Measurements from ENCODE around the gene IFT88.

IFT88 gene

DNA sequence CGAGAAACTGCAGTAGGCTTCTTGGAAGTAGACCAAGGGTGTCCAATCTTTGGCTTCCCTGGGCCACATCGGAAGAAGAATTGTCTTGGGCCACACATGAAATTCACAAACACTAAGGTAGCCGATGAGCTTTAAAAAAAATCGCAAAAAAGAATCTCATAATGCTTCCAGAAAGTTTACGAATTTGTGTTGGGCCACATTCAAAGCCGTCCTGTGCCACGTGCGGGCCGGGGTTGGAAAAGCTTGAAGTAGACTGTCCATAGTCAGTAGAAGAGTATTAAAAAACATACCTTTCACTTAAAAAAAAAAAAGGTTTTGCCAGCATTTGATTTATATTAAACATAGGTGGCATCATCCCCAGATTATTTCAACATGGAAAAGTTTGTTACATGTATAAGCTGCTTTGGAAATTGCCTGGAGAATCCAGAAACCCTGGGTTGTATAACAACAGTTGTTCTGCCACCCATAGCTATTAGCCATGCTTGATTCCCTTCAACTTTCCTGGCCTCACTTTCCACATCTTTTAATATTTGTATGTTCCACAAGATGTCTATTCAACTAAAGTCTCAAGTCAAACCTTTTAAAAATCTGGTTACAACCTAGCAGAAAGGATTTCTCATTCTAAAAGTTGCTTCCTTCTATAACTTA lies 1.0 kb downstream of the IFT88 start:
- DNase-seq: no peak

DNA sequence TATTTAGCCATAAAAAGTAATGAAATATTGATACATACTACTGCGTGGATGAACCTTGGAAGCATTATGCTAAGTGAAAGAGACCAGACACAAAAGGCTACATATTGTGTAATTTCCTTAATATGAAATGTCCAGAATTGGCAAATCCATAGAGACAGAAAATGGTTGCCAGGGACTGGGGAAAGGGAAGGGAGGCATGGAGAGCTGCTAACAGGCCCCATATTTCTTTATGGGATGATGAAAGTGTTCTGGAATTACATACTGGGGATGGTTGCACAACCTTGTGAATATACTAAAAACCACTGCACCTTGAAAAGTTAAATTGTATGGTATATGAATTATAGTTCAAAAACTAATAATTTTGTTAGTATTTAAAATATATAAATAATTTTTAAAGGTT lies 3.6 kb downstream of the IFT88 start:
- DNase-seq: no peak

DNA sequence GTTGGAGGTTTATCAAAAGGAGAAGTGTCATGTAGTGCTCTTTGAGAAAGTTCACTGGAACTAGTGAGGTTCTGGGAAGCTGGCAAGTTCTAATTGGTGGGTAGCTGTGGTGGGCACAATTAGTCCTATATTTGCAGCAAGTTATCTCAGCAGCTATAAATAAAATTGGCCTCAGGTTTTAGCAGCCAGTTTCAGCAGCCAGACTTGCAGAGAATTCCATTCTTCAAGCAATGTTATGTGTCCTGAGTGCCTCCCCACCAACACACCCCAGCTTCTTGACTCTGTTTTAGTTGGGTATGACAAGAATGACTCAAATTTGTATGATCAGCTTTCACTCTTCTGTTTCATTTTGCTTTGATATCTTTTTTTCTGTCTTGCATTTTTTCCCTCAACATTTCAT lies 4.7 kb downstream of the IFT88 start:
- no peak for DNase-seq

DNA sequence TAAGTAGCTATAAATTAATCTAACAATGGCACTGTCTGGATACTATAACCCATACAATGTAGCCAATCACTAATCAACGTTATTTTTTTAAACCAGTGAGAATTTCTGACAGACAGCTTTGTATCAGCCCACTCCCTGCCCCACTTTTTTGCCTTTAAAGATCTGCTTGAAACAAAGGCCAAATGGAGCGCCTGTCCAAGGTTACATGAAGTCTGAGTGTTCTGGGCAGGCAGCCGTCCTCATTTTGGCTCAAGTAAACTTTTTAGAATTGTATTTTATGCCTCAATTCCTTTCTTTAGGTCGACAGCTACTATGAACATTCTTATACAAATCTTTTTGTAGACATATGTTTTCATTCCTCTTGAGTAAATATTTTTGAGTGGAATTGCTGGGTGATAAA lies 6.2 kb downstream of the IFT88 start:
- no peak for DNase-seq

DNA sequence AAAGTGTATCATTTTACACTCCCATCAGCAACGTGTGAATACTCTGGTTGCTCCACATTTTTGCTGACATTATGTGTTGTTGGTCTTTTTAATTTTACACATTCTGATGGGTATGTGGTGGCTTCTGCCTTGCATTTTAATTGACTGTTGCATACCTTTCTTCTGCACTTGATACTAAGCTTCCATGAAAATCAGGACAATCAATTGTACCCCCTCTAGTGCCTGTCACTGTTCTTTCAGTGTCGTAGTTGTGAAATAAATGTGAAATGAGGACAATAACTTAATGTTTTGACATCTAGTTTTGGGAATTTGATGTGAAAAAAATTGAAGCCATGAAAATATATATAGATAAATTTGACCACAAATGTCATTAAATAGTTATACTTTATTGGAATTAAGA lies 6.7 kb downstream of the IFT88 start:
- DNase-seq: no peak

DNA sequence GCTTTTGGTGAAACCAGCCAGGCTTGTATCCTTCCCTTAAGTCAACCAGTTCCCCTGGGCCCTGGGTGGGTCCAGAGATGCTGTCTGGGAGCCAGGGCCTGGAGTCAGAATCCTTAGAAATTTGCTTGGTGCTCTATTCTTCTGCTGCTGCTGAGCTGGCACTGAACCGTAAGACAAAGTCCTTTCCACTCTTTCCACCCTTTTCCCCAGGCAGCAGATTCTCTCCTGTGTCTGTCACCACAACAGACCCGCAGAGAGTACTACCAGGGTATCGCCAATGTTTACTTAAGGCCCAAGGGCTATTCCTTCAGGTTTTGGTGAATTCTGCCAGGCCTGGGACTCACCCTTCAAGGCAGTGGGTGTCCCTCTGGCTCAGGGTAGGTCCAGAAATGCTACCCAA lies 12.2 kb downstream of the IFT88 start:
- no peak for DNase-seq

DNA sequence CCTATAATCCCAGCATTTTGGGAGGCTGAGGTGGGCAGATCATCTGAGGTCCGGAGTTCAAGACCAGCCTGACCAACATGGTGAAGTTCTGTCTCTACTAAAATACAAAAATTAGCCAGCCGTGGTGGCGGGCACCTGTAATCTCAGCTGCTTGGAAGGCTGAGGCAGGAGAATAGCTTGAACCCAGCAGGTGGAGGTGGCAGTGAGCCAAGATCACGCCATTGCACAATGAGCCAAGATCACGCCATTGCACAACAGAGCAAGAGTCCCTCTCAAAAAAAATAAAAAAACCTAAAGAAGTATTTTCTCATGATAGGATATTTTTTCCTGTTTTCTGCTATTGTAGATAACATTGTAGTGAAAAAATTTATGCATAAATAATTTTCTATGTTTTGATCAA lies 13.3 kb downstream of the IFT88 start:
- no peak for DNase-seq

DNA sequence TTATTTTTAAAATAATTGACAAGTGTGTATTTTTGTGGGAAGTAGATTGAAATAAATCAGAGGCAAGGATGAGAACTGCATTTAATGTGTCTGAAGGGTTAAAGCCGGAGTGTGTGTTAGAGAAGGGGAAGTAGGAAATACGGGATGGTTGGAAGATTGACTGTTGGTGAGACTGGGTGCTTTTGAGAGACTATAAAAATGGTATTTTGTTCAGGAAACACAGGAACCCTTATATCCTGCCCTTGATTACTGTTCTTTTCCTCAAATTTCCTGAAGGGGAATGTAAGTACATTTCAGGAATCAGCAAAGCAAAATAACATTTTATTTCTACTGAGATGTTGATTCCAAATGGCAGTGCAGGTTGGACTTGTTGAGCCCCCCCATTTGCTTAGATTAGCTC lies 15.1 kb downstream of the IFT88 start:
- DNase-seq: no peak

DNA sequence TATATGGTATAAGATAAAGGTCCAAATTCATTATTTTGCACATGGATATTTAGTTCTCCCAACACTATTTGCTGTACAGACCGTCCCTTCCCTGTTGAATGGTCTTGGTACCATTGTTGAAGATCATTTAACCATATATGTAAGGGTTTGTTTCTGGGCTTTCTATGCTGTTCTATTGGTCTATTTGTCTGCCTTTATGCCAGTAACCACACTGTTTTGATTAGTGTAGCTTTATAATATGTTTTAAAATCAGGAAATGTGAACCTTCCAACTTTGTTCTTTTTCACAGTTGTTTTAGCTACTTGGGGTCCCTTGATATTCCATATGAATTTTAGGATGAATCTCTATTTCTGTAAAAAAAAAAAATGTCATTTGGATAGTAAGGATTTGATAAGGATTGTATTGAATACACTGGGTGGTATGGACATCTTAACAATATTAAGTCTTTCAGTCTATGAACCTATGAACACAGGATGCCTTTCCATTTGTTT lies 16.9 kb downstream of the IFT88 start:
- DNase-seq: no peak

DNA sequence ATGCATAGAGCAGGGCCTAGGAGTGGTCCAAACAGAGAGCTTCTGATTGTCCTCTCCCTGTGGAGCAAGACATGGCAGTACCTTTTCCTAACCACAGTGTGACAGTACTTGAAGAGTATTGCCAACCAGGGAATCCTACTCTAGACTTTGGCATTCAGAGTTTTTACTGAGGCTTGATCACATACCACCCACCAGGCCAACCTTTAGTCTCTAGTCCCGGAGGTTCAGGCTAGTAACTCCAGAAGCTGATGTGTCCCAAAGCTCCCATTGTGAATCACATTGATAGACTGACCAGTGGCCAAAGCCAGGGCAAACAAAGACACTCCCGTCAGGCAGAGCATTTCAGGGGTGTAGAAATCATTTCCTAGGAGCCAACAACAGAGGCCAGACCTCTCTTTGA lies 18.4 kb downstream of the IFT88 start:
- no peak for DNase-seq

DNA sequence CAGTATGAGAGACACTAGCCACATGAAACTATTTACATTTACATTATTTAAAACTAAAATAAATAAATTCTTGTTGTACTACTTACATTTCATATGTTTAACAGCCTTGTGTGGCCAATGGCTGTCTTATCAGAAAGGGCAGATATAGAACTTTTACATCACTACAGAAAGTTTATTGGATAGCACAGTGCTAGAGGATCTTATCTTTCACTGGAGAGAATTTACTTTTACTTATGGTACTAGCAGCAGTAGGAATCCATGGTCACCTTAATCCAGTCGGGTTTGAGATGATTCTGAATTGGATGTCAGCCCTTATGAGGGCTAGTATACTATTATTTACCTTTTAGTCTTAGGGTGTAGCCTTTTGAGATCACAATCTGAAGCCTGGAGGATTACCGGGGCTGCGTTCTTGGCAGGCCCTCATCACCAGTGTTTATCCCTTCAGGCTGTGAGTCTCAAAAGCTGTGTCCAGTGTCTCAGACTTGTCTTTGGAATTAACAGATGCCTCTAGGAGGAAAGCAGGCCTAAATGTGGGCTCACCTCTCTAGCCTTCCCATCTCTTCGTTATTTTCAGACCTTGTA lies 21.7 kb downstream of the IFT88 start:
- no peak for DNase-seq

DNA sequence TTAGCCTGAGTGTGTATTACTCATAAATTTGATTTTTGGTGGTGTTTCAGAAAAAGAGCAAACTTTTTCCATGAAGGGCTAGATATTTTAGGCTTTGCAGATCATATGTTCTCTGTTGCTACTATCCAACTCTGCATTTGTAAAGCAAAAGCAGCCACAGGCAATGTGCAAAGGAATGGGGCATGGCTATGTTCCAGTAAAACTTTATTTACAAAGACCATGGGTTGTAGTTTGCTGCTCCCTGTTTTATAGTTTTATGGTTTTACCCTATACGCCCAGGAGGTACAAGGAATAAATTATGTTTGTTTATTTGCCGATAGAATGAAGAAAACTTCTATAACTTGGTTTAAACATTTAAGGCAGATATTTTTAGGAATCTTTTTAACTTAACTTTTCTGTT lies 23.6 kb downstream of the IFT88 start:
- DNase-seq: no peak

DNA sequence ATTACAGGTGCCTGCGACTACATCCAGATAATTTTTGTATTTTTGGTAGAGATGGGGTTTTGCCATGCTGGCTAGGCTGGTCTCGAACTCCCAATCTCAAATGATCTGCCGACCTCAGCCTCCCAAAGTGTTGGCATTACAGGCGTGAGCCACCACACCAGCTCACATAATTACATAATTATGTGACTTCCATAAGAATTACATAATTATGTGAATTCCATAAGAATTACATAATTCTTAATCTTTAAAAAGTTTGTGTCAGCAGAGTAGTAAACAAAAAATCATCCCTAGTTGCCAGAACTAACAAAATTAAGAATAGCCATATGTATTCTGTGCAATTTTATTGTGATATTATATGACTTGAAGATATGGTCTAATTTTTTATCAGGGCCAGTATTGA lies 25.6 kb downstream of the IFT88 start:
- no peak for DNase-seq

DNA sequence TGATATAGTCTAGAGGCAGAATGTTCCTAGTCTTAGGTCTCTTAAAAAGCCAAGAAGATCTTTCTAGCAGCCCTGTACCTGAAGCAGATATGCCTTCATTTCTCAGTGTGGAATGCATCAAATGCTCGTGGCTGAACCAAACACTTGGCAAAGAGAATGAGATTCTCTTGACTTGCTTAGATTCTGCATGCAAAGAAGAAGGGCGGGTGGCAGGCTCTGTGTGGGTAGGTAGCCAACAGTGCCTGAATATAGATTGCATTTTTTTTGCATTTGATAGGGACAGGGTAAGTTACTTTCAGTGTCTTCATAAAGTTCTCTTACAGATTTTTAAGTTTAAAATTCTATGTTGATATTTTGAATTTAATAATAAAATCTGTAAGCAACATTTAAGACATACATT lies 27.3 kb downstream of the IFT88 start:
- DNase-seq: no peak

DNA sequence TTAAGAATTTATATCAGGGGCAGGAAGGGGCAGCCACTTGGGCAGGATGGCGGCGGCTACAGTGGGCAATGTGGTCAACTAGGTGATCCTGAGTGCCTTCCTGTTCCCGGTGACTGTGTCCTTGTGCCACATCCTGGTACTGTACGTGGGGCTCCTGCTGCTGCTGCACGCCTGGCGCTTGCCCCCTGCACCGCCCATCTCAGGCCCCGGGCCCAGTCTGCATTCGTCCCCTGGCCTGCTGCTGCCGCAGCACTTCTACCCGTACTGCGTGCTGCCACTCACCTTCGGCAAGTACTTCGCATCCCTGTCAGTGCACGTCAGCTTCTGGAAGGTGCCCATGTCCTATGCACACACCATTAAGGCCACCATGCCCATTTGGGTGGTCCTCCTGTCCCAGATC lies 40.1 kb downstream of the IFT88 start:
- no peak for DNase-seq

DNA sequence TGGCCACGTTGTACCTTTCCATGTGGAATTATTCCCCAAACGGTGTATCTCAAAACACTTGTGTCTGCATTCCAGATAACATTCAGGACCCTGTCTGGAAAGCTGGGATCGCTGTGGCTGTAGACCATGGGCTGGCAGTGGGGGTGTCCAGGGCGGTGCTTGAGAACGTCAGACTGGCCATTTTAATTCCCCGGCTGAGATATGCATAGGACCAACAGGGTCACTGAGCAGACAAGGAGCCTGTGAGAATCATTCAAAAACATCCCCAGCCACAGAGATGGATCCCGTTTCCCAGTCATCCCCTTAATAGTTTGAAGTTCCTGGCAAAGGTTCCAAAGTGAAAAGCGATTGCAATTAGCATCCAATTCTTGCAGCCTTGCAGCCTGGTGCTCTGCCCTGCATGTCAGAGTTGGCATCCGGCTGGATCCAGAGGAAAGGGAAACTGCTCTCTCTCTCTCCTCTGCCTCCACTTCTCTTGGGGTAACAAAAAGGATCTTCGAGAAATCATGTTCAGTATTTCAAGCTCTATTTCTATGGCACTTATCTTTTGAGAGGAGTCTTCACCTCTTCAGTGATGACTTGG lies 41.6 kb downstream of the IFT88 start:
- DNase-seq: no peak

DNA sequence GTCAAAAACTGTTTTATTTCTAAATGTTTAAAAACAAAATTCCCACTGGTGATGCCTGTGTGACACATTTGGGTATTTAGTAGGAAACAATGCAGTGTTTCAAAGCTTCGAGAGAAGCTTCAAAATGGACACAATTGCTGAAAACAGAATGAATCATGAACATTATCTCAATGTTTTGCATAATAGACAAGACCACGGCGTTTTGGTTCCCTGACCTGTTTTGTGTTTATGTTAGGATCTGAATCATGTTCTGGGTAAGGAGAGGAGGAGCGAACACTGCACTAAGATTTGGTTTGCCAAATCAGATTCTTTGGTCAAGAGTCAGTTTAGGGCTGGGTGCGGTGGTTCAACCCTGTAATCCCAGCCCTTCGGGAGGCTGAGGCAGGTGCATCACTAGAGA lies 42.2 kb downstream of the IFT88 start:
- DNase-seq: no peak

DNA sequence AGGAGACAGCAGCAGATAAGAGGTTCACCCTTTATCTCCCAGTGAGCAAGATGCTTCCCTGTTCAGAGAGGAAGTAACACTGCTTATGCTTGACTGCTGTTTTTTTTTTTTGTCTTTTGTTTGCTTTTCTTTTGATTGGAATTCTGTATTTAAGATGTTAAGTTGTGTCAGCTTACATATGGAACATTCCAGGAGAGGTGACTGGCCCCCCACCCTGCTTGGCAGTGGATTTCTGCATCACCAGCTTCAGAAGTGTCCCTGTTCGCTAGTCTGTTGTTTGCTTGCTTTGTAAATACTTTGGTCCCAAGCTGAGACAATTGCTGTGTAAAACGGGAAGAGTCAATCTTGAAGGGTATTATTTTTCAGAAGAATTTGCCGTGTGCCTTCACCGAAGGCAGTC lies 43.0 kb downstream of the IFT88 start:
- DNase-seq: no peak

DNA sequence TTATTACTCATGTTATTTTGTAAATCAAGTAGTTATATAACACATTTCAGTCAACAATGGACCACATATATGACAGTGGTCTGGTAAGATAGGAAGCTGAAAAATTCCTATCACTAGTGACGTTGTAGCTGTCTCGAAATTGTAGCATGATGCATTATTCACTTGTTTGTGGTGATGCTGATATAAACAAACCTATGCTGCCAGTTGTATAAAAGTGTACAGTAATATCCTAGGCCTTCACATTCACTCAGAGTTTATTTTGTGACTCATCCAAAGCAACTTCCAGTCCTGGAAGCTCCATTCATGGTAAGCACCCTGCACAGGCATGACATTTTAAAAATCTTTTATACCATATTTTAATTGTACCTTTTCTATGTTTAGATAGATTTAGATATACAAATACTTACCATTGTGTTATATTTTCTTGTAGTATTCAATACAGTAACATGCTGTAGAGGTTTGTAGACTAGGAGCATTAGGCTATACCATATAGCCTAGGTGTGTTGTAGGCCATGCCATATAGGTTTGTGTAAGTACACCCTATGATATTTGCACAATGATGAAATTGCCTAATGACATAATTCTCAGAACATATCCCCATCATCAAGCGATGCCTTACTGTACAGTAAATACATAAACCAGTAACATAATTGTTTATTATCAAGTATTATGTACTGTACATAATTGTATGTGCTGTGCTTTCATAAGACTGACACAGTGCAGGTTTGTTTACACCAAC lies 49.3 kb downstream of the IFT88 start:
- no peak for DNase-seq

DNA sequence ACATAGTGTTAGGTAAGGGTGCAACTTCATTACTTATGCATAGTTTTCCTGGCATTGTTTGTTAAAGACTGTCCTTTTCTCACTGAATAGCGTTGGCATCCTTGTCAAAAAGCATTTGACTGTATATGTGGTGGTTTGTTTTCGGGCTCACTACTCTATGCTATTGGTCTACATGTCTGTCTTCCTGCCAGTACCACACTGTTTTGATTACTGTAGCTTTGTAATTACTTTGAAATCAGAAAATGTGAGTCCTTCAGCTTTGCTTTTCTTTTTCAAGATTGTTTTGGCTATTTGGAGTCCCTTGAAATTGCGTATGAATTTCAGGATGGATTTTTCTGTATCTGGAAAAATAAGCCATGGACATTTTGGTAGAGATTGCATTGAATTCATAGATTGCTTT lies 56.0 kb downstream of the IFT88 start:
- DNase-seq: no peak

DNA sequence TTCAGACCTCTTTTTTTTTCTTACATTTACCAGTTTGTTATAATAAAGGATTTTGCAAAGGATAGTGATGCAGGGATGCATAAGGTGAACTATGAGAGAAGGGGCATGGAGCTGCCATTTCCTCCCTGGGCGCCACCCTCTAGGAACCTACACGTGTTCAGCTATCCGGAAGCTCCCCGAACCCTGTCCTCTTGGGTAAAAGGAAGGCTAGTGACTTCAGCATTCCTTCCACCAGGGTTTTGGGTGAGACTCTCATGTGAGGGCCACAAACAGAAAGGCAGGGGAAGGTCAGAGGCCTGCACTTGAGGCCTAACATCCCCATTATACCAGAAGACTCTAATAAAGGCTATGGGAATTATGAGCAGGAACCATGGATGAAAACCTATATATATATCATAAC lies 57.3 kb downstream of the IFT88 start:
- DNase-seq: no peak

DNA sequence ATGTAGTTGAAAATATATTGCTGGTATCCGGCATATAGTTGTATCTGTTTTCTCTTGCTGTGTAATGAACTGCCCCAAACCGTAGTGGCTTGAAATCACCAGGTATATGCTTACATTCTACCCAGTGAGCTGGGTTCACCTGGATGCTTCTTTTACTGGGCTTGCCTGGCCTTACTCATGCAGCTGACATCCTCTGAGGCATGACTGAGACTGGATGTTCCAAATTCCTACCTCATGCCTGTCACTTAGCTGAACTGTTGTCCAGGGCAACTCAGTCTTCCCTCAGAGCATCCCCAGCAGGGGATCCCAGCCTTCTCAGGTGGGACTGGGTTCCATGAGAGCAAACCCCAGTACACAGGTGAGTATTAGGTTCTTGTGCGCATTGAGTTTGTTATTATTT lies 66.8 kb downstream of the IFT88 start:
- DNase-seq: no peak

DNA sequence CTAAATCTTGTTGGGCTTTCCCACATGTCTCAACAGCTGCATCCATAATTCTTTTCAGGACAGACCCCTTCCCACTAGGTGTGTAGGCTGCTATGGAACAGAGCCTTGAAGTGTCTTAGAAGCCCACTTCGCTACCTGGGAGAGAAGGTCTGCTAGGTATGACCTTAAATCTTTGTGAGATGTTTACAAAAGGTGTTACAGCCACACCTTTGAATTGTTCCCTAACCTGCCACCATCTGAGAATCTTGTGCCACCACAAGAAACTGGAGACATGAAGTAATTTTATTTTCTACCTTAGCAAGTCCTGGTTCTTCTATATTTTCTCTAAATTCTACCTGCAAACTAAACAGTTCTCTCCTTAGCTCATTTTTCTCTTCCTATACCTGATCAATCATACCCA lies 69.1 kb downstream of the IFT88 start:
- DNase-seq: no peak

DNA sequence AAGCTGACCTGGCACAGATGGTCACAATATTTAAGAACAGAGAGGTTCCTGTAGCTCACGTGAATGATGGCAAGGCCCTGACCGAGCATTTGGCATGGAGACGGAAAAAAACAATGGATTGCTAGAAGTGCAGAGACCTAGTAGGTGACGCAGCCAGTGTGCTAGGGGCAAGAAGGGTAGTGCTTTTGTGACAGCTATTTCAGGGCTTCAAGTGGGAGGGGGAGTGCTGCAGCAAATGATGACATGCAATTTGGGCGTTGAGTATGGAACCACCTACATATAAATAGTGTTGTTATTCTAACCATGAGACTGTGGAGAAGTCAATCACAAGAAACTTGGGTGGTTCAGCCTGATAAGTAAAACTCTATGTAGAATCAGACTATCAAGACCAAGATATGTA lies 70.9 kb downstream of the IFT88 start:
- DNase-seq: no peak

Measured in NCI-H774 (cell line).